SK-N-SH (cell line): ENCODE data around the gene ARAP1.

Source experiments
- EP300 ChIP-seq, 2 experiments: IDR thresholded peaks; 2 replicates each; pipeline versions ENCODE4 v1.4.0 to v1.6.1; 2012; ENCODE audit warnings: borderline replicate concordance in 1 of 2, low read depth in 1 of 2, low read length in 1 of 2
- EZH2phosphoT487 ChIP-seq: fragments of 200-600 bp; sonication (generic); IDR thresholded peaks from 2 replicates; pipeline ENCODE4 v1.6.1; 2017; ENCODE audit warnings: low read depth, mixed run types, mild to moderate bottlenecking, antibody characterized with exemption, moderate library complexity, borderline replicate concordance
- FOXJ3 ChIP-seq: sonication (generic); formaldehyde crosslinking; IDR thresholded peaks from 2 replicates; pipeline ENCODE4 v1.5.1; 2020; ENCODE audit warnings: mild to moderate bottlenecking, missing genetic modification reagents
- GABPA ChIP-seq: IDR thresholded peaks from 2 replicates; pipeline ENCODE4 v1.4.0; 2012; ENCODE audit warnings: low read depth, mild to moderate bottlenecking
- PBX3 ChIP-seq: IDR thresholded peaks from 2 replicates; pipeline ENCODE4; 2012
- POLR2AphosphoS5 ChIP-seq: IDR thresholded peaks from 2 replicates; pipeline ENCODE4 v1.6.1; 2012; ENCODE audit warnings: low read depth, low read length
- RAD21 ChIP-seq: IDR thresholded peaks from 2 replicates; pipeline ENCODE4 v1.6.1; 2012; ENCODE audit warnings: mild to moderate bottlenecking, low read length
- RCOR1 ChIP-seq: fragments of 150-350 bp; IDR thresholded peaks from 2 replicates; pipeline ENCODE4 v1.6.1; 2017; ENCODE audit warnings: antibody characterized with exemption, low read length
- RFX5 ChIP-seq: IDR thresholded peaks from 2 replicates; pipeline ENCODE4 v1.6.1; 2012; ENCODE audit warnings: mild to moderate bottlenecking, improper control_type of control experiment, low read length
- SMC3 ChIP-seq: IDR thresholded peaks from 2 replicates; pipeline ENCODE4 v1.6.1; 2012; ENCODE audit warnings: low read depth, low read length, improper control_type of control experiment
- ZBTB33 ChIP-seq: IDR thresholded peaks from 2 replicates; pipeline ENCODE4 v1.4.0; 2012; ENCODE audit warnings: low read depth, borderline replicate concordance
- TF ChIP-seq, protein P1 (sequence below): fragments of 200-600 bp; sonication (generic); IDR thresholded peaks from 2 replicates; pipeline ENCODE4 v1.6.1; 2017; ENCODE audit warnings: antibody characterized with exemption, mild to moderate bottlenecking, moderate library complexity
- TF ChIP-seq, protein P2 (sequence below): fragments of 150-350 bp; IDR thresholded peaks from 2 replicates; pipeline ENCODE4 v1.6.1; 2017; ENCODE audit warnings: antibody characterized with exemption, low read length, low read depth, borderline replicate concordance

- TF ChIP-seq RFX5 (no peak), RCOR1 (no peak), PBX3 (no peak), GABPA (no peak), ZBTB33 (no peak), RAD21 (no peak), POLR2AphosphoS5 (no peak), EP300 (IDR thresholded peaks at IDR 0.05; ENCODE audit: borderline replicate concordance in 1 of 2, low read depth in 1 of 2, low read length in 1 of 2) (no peak), SMC3 (no peak), FOXJ3 (no peak), EZH2phosphoT487 (no peak)
- TF ChIP-seq, protein P1, sequence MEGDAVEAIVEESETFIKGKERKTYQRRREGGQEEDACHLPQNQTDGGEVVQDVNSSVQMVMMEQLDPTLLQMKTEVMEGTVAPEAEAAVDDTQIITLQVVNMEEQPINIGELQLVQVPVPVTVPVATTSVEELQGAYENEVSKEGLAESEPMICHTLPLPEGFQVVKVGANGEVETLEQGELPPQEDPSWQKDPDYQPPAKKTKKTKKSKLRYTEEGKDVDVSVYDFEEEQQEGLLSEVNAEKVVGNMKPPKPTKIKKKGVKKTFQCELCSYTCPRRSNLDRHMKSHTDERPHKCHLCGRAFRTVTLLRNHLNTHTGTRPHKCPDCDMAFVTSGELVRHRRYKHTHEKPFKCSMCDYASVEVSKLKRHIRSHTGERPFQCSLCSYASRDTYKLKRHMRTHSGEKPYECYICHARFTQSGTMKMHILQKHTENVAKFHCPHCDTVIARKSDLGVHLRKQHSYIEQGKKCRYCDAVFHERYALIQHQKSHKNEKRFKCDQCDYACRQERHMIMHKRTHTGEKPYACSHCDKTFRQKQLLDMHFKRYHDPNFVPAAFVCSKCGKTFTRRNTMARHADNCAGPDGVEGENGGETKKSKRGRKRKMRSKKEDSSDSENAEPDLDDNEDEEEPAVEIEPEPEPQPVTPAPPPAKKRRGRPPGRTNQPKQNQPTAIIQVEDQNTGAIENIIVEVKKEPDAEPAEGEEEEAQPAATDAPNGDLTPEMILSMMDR, result peak; percentile 17; the same call in 1 of the 2 replicates
- TF ChIP-seq, protein P2, sequence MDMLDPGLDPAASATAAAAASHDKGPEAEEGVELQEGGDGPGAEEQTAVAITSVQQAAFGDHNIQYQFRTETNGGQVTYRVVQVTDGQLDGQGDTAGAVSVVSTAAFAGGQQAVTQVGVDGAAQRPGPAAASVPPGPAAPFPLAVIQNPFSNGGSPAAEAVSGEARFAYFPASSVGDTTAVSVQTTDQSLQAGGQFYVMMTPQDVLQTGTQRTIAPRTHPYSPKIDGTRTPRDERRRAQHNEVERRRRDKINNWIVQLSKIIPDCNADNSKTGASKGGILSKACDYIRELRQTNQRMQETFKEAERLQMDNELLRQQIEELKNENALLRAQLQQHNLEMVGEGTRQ, result no peak
These were observed 48.0 kb downstream of the ARAP1 start for GRCh38 chr11:72704028-72704782.
